ENCODE measurements around the gene PWWP2B.

PWWP2B gene

DNA sequence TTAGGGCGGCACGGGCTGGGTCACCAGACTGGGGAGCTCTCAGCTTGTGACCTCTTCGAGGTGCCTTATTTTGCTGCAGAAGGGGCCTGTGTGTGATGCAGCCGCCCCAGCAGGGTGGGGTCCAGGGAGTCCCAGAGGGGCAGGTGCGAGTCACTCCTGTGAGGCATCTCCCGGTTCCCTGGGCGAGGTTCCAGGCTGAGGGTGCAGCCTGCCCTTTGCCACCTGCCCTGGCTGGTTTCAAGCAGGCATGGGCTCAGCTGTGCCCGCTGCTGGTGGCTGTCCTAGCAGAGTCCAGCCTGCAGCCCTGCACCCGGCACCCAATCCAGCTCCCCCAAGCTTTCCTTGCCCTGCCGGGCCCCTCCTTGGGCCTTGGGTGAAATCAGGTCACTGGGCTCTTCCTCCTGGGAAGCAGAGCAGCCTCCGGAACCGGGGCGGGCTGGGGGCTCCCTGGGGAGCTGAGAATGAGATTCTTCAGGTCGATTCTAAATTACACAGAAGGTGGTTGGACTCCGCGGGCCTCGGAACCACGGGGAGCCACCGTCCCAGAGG lies 64.8 kb downstream of the PWWP2B start:
- DNase-seq, result no peak

DNA sequence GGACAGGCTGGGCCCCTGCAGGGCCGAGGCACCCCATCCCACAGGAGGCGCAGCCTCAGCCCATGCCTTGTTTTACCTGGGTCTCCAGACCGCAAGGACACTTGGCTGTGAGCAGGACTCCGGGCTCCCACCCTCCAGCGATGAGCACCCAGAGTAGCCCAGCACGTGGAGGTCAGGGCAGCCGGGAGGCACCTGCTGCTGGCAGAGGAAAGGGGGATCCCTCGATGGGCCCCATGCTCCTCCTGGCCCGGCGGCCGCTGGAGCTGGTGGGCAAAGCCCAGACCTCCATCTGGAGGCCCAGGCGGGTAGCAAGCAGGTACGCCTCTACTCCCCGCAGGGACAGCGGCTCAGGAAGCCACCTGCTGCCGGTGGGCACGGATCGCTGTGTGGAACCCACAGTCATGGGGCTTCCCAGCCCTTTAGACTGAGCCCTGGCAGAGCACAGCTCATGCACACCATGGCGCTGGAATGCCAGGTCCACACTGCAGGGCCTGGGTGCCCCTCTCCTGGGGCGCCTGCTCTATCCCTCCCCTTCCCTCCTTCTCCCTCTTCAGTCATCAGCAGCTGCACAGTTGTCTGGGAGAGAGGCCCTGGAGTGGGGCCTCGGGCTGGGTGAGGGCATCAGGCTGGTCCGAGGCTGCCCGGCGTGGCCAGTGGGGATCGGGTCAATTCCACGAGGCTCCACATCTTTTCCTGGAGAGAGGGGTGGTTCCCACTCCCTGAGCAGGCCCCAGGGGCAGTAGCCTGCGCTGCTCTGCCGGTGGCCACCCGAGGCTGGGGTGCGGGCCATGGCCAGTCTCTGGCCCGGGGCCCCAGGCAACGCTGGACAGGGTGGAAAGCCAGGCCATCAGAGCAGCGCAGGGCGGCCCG lies 65.7 kb downstream of the PWWP2B start:
- DNase-seq, result no peak

DNA sequence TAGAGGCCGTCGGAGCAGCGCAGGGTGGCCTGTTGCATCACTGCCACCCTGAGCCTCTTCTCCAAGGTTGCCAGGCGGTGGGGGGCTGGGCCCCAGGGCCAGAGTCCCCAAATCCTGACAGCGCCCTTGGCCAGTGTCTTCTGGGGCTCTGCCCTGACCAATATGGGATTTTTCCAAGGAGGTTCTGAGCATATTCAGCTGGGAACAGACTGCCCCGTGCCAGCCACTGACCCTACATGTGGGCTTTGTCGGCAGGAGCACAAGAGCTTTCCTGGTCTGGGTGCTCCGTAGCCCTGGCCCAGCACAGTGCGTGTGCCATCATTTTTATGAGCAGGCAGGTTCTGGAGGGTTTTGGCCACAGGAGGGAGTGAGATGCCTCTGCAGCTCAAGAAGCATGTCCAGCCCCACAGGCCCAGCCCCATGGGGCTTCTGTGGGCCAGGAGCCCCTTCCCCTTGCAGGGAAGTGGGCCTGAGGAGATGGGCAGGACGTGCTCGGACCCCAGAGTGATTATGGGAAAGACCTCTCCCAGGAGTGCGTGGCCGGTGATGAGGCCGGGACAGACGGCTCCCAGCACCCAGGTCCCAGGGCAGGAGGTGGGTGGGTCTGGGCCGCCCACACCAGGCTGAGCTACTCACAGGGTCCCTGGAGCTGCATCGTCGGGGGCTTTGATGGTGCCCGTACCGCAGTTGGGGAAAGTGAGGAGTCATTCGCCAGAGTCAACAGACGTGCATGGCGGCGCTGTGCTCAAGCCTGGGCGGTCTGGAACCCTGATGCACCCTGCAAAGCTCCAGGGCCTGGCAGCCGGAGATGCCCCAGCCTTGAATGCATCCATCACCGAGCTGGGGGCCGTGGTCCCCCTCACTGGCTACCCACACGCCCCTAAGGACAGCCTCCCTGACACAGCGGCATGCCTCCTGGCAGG lies 66.6 kb downstream of the PWWP2B start:
- no peak for DNase-seq

DNA sequence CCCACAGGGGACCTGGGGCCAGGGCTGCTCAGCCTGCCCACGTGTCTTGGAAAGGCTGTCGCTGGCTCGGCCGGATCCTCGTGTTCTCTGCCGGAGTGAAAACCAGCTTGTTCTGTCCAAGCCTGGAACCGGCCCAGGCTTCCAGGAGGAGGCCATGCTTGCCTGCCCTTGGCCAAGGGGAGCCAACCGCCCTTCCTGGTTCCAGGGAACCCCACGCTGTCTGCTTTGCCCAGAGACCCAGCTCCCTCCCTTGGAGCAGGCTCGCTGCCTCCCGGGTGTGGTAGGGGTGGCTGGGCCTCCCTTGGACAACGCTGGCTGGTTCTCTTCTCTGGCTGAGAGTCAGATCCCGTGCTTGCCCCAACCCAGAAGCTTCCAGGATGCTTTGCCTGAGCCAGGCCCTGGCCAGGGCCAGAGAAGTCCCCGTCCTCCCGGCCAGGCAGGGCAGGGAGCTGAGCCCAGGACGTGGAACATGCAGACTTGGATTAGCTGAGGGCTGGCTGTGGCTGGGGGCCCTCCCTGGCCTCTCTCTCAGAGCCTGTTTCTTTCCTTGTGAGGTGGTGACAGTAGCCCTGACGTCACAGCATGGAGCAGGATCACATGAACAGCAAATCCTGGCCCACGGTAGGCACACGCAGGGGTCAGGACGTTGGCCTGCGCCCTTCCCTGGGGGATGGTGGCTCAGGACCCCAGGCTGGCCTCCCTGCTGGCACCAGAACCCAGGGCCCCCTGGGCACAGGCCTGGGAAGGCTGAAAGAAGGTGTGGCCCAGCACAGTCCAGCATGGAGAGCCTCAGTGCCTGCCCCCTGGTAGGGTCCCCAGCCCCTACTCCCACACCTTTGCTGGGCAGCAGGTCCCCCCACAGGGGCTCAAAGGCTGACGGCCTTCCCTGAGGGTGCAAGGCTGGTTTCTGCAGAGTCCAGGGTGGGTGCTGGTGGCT lies 67.5 kb downstream of the PWWP2B start:
- DNase-seq, result no peak

DNA sequence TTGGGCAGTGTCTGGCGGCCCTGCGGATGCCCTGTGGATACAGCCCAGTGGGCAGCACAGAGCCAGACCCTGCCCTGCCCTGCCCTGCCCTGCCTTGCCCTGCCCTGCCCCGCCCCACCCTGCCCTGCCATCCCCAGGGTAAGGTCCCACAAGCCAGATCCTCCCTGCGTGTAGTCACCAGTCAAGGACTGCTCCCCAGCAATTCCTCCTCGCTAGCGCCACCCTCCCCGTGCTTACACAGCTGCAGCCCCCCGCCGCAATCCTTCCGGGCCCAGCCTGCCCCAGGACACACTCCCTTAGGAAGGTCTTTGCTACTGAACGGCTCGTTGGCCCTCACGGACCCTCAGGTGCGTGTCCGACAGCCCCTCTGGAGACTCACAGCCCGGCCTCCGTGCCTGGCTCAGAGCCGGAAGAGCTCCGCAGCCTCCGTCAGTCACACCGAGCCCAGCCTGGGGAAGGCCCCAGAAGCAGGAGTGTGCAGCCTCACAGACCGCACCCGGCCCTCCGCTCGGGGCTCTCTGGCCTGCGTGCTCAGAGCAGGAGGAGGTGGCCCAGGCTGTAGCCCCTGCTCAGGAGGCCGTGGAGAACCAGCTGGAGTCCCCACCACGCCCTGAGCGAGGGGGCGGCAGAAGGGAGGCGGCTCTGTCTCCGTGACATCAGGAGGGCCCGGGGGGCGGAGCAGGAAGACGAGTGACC lies 68.3 kb downstream of the PWWP2B start:
- no peak for DNase-seq

DNA sequence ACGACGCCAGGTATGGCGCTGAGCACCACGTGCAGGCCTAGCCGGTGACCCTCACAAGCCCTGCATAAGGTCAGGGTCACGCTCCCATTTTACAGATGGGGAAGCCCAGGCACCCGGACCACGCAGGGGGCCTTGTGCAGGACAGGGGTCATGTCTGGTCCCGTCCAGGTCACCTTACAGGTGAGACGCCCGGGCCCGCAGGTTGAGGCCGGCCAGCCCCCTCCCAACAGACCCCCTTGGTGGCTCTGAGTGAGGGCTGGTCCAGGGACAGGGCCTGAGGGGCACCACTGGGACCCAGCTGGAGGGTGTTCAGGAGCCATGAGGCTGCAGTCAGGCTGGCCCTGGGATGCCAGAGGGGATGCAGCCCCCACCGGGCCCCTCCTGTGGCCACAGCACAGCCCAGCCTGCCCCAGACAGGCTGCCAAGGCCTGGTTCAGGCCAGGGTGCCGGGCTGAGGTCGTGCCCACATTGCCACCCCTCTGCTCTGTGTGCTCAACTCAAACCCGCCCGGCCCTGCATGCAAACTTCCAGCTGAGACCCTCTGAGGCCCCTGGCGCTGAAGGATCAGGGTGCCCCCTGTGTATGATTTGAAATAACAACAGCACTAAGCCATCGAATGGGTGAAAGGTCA lies 69.0 kb downstream of the PWWP2B start:
- no peak for DNase-seq

DNA sequence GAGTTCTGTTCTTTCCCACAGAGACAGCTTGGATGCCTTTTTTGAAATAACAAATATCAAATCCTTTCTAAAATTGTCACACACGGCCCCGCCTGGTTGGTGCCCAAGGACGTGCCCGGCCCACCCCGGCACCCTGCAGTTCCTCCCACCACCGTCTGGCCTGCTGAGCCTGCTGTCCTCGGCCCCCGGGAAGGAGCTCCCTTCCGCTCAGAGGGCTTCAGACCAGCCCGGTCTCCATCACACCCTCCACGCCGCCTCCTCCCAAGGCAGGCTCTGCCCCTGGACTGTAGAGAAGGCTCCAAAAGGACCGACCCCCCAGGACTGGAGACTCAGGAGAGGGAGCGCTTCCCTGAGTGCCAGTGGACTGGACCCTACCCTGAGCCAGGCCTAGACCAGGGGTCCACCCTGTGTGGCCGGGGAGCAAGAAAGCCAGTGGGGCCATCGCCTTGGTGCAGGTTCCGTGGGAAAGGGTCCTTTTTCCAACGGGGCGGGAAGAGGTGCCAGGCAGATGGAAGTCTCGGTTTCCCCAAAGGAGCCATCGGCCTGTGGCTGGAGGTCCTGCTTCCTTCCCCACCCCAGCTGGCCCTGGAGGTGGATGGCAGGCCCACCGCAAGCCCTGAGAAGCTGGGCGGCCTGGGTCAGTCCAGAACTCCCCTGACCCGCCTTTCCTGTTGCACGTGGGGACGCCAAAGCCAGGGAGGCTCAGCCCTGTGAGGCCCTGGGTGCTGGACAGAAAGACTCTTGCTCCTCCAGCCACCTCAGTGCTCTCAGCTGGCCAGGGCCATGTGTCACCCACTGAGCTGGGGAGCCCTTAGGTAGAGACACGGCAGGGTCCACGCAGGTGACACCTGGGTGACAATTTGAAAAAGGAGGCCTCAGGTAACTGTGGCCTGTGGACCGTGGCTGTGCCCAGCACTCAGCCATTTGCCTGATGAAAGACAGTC lies 69.8 kb downstream of the PWWP2B start:
- no peak for DNase-seq
